Testis (tissue), 3 donors: ENCODE data around the gene FCHSD1. TPM values are rescaled to one million over a fixed set of nuclear protein-coding genes. Genes with fewer than 3 reads are reported as not detected.
"Not testable (repeated sequence)": the region's sequence is repeated elsewhere in the genome, so short reads cannot be mapped to it uniquely, and the experiment has no call there.

ENCODE experiments used
- DNase-seq: peaks from one replicate; pipeline ENCODE4 v3.0.0-alpha.2; 2019
- H3K27ac ChIP-seq, 2 donors: fragments of 200-600 bp; sonication (generic); one replicate each; pipeline ENCODE4 v1.5.1; 2019
- H3K27me3 ChIP-seq: fragments of 200-600 bp; sonication (generic); one replicate; pipeline ENCODE4 v1.5.1; 2019
- H3K36me3 ChIP-seq: fragments of 200-600 bp; sonication (generic); one replicate; pipeline ENCODE4 v1.5.1; 2017; ENCODE audit warnings: low read depth; ENCODE audit errors: missing control alignments
- H3K4me1 ChIP-seq: fragments of 200-600 bp; sonication (generic); one replicate; pipeline ENCODE4 v1.5.1; 2019
- H3K4me3 ChIP-seq, 2 donors: fragments of 200-600 bp; sonication (generic); one replicate each; pipeline ENCODE4 v1.5.1; 2017 to 2019
- H3K9me3 ChIP-seq: fragments of 200-600 bp; sonication (generic); one replicate; pipeline ENCODE4 v1.5.1; 2017
- CTCF ChIP-seq, 3 experiments: fragments of 450-650 bp in 2 of 3; fragments of 200-600 bp in 1 of 3; sonication (generic) in 1 of 3; IDR thresholded peaks; one replicate each; pipeline ENCODE4 v1.5.1; 2016 to 2019; ENCODE audit warnings: antibody characterized with exemption in 3 of 3, mild to moderate bottlenecking in 2 of 3, moderate library complexity in 1 of 3
- POLR2A ChIP-seq: fragments of 450-650 bp; IDR thresholded peaks from one replicate; pipeline ENCODE4 v1.6.1; 2017; ENCODE audit warnings: antibody characterized with exemption, mild to moderate bottlenecking, moderate library complexity
- WGBS, 2 donors: methylation state at CpG; one replicate each; pipeline ENCODE4 v1.1.5; 2018; 5-methylcytosine and 5-hydroxymethylcytosine counted together
- intact Hi-C: fragments of 100-400 bp; cut with DNase I; formaldehyde crosslinking; loops from one replicate; pipeline ENCODE4 v1.15.1; 2023; ENCODE audit warnings: low total_unique reads
- polyA plus RNA-seq: library from polyadenylated mRNA; stranded (reverse); fragments of 350-450 nt; fragmentation: Illumina TruSeq; extraction: RNeasy Lipid Tissue Mini Kit (QIAGEN cat#74804); gene quantifications from one replicate; pipeline ENCODE4 v1.2.3, GENCODE V29; 2014; ENCODE audit warnings: low read depth, low replicate concordance; ENCODE audit not compliant: insufficient read depth
- total RNA-seq, 2 donors: library from RNA; depleted of rRNA; stranded (reverse); fragments of >200 nt; gene quantifications; one replicate each; pipeline ENCODE4 v1.2.3, GENCODE V29; 2016

The FCHSD1 gene
- total and polyA plus RNA-seq, 3 donors from 2014 or later: 12.9 to 21.3 (median 19.3) TPM

- H3K4me1 ChIP-seq: no peaks in the 10 kb centered on the region
- no peaks in the 10 kb centered on the region for H3K27me3 ChIP-seq
- H3K36me3 ChIP-seq: no peaks in the 10 kb centered on the region
- H3K4me3 ChIP-seq: no peak overlapping the region
- H3K27ac ChIP-seq: no peak overlapping the region
- no peaks in the 10 kb centered on the region for H3K9me3 ChIP-seq
- TF ChIP-seq POLR2A (no peak), CTCF (IDR thresholded peaks at IDR 0.05) (no peak)
- DNase-seq: no peak
- intact Hi-C loops: no loop called here
Measured at GRCh38 chr5:141613344-141613743, 37.9 kb downstream of the FCHSD1 start.

GRCh38 chr5:141611289-141611688, 39.9 kb downstream of the FCHSD1 start:
- H3K27ac ChIP-seq: no peak overlapping the region
- no peaks in the 10 kb centered on the region for H3K4me1 ChIP-seq
- H3K4me3 ChIP-seq: no peak overlapping the region
- TF ChIP-seq POLR2A: no peak
- no peak for TF ChIP-seq CTCF (IDR thresholded peaks at IDR 0.05)
- WGBS, 2 donors: 89 to 93% methylated on average over 3 of the region's 3 CpGs
- no peaks in the 10 kb centered on the region for H3K9me3 ChIP-seq
- no peak for DNase-seq
- H3K36me3 ChIP-seq: no peaks in the 10 kb centered on the region
- intact Hi-C loops: no loop called here
- H3K27me3 ChIP-seq: no peaks in the 10 kb centered on the region

DNA sequence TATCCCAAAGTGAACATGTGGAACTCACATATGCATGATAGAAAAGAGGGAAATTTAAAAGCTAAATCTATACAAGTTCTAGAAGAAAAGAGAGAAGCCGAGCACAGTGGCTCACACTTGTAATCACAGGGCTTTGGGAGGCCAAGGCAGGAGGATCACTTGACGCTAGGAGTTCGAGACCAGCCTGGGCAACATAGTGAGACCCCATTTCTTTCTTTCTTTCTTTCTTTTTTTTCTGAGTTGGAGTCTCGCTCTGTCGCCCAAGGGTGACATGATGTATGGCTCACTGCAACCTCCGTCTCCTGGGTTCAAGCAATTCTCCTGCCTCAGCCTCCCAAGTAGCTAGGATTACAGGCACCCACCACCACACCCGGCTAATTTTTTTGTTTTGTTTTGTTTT, 41.3 kb downstream of the FCHSD1 start:
- H3K27ac ChIP-seq, H3K4me1 ChIP-seq: not testable (repeated sequence)

GRCh38 chr5:141609044-141609443, 42.2 kb downstream of the FCHSD1 start:
- H3K4me1 ChIP-seq: no peaks in the 10 kb centered on the region
- no peaks in the 10 kb centered on the region for H3K9me3 ChIP-seq
- intact Hi-C loops: no loop called here
- no peak for DNase-seq
- H3K27ac ChIP-seq: no peak overlapping the region
- no peak overlapping the region for H3K4me3 ChIP-seq
- WGBS, 2 donors: 86 to 88% methylated on average over 3 of the region's 3 CpGs
- no peaks in the 10 kb centered on the region for H3K36me3 ChIP-seq
- H3K27me3 ChIP-seq: no peaks in the 10 kb centered on the region
- TF ChIP-seq CTCF (IDR thresholded peaks at IDR 0.05) (no peak), POLR2A (no peak)

More for the DNA sequence above, 41.3 kb downstream of the FCHSD1 start:
- 96 to 97% methylated on average over 7 of the region's 7 CpGs for WGBS, 2 donors
- DNase-seq, H3K4me3 ChIP-seq, H3K27me3 ChIP-seq, intact Hi-C loops, H3K36me3 ChIP-seq, H3K9me3 ChIP-seq: not testable (repeated sequence)

GRCh38 chr5:141608557-141608956, 42.7 kb downstream of the FCHSD1 start:
- DNase-seq: no peak
- H3K9me3 ChIP-seq: no peaks in the 10 kb centered on the region
- H3K36me3 ChIP-seq: no peaks in the 10 kb centered on the region
- 46 to 55% methylated on average over 1 of the region's 1 CpG for WGBS, 2 donors
- no peak overlapping the region for H3K27ac ChIP-seq
- H3K4me3 ChIP-seq: no peak overlapping the region
- H3K4me1 ChIP-seq: no peaks in the 10 kb centered on the region
- intact Hi-C loops: no loop called here
- TF ChIP-seq POLR2A (no peak), CTCF (IDR thresholded peaks at IDR 0.05) (no peak)
- no peaks in the 10 kb centered on the region for H3K27me3 ChIP-seq
